ENCODE results near the gene METTL6. TPM values are rescaled to one million over a fixed set of nuclear protein-coding genes. Genes with fewer than 3 reads are reported as not detected.

Gene METTL6
- total RNA-seq, 3 donors from 2014 or later (not counting 1 experiment from before 2014, with no cell fraction given): 9.8 to 13.3 (median 11.8) TPM

- no peak for TF ChIP-seq CTCF (IDR thresholded peaks at IDR 0.05)
- H3K4me3 ChIP-seq (ENCODE audit: low read length): no peak overlapping the region
- H3K27me3 ChIP-seq (ENCODE audit: control insufficient read depth, insufficient read depth, low read length): no peaks in the 10 kb centered on the region
- Mint-ChIP-seq H3K4me1 (peaks cover 5 to 7% of the 10 kb centered on the region in 2 donors), H3K4me3 (no peak overlapping the region), H3K27ac (no peak overlapping the region), H3K9me3 (no peaks in the 10 kb centered on the region), H3K27me3 (ENCODE audit: low read depth in 2 of 2) (no peaks in the 10 kb centered on the region), H3K36me3 (no peaks in the 10 kb centered on the region)
- intact Hi-C loops (cut with micrococcal nuclease): no loop called here
- no peaks in the 10 kb centered on the region for H3K36me3 ChIP-seq (ENCODE audit: control insufficient read depth, insufficient read depth, low read length)
- no peak for DNase-seq
- H3K27ac ChIP-seq (ENCODE audit: low read length): peak overlapping the region; percentile 53
- H3K4me1 ChIP-seq (ENCODE audit: control insufficient read depth, insufficient read depth, low read length): no peaks in the 10 kb centered on the region
- peaks cover 7% of the 10 kb centered on the region for H3K9me3 ChIP-seq (ENCODE audit: control insufficient read depth, insufficient read depth, low read length)
- WGBS (ENCODE audit: insufficient coverage): 74% methylated on average over 4 of the region's 4 CpGs
- no peak for ATAC-seq
Observed at GRCh38 chr3:15384510-15385237, 42.7 kb downstream of the METTL6 start.

DNA sequence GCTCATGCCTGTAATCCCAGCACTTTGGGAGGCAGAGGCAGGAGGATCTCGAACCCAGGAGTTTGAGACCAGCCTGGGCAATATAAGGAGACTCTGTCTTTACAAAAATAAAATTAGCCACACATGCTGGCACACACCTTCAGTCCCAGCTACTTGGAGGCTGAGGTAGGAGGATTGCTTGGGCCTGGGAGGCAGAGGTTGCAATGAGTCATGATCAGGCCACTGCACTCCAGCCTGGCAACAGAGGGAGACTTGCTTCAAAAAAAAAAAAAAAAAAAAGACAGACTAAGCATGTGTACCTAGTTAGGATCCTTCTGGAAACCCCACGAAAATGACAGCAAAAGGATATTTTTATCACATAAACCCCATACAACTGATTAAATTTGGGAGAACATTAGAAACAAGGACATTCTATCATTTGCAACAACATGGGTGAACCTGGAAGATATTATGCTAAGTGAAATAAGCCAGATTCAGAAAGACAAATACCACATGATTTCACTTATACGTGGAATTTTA is 44.9 kb downstream of the METTL6 start:
- no peaks in the 10 kb centered on the region for H3K27me3 Mint-ChIP-seq (ENCODE audit: low read depth in 2 of 2)
- Histone ChIP-seq H3K9me3 (ENCODE audit: control insufficient read depth, insufficient read depth, low read length) (peaks cover 7% of the 10 kb centered on the region), H3K27me3 (ENCODE audit: control insufficient read depth, insufficient read depth, low read length) (no peaks in the 10 kb centered on the region), H3K36me3 (ENCODE audit: control insufficient read depth, insufficient read depth, low read length) (no peaks in the 10 kb centered on the region), H3K4me3 (ENCODE audit: low read length) (no peak overlapping the region), H3K27ac (ENCODE audit: low read length) (no peak overlapping the region), H3K4me1 (ENCODE audit: control insufficient read depth, insufficient read depth, low read length) (peaks cover 5% of the 10 kb centered on the region)
- no peak for TF ChIP-seq CTCF (IDR thresholded peaks at IDR 0.05)
- H3K9me3 Mint-ChIP-seq: no peaks in the 10 kb centered on the region
- no peak overlapping the region for H3K27ac Mint-ChIP-seq
- no peaks in the 10 kb centered on the region for H3K36me3 Mint-ChIP-seq
- DNase-seq (no peak), ATAC-seq (no peak)
- peaks cover 14 to 17% of the 10 kb centered on the region in 2 donors for H3K4me1 Mint-ChIP-seq
- intact Hi-C loops (cut with micrococcal nuclease): no loop called here
- 83% methylated on average over 3 of the region's 3 CpGs for WGBS (ENCODE audit: insufficient coverage)
- H3K4me3 Mint-ChIP-seq: no peak overlapping the region

- Histone ChIP-seq H3K36me3 (ENCODE audit: control insufficient read depth, insufficient read depth, low read length) (no peaks in the 10 kb centered on the region), H3K27me3 (ENCODE audit: control insufficient read depth, insufficient read depth, low read length) (no peaks in the 10 kb centered on the region), H3K27ac (ENCODE audit: low read length) (no peak overlapping the region), H3K4me3 (ENCODE audit: low read length) (no peak overlapping the region), H3K4me1 (ENCODE audit: control insufficient read depth, insufficient read depth, low read length) (peaks cover 5% of the 10 kb centered on the region), H3K9me3 (ENCODE audit: control insufficient read depth, insufficient read depth, low read length) (peaks cover 2% of the 10 kb centered on the region)
- Mint-ChIP-seq H3K27me3 (ENCODE audit: low read depth in 2 of 2) (no peaks in the 10 kb centered on the region), H3K9me3 (no peaks in the 10 kb centered on the region), H3K4me3 (no peak overlapping the region), H3K27ac (no peak overlapping the region), H3K4me1 (peaks cover 12 to 17% of the 10 kb centered on the region in 2 donors), H3K36me3 (no peaks in the 10 kb centered on the region)
- WGBS (ENCODE audit: insufficient coverage): 82% methylated on average over 4 of the region's 6 CpGs
- intact Hi-C loops (cut with micrococcal nuclease): no loop called here
- no peak for TF ChIP-seq CTCF (IDR thresholded peaks at IDR 0.05)
- ATAC-seq (no peak), DNase-seq (no peak)
Observed at GRCh38 chr3:15380980-15381890, 46.1 kb downstream of the METTL6 start.
